ENCODE results near the gene MAGEC3. TPM values are rescaled to one million over a fixed set of nuclear protein-coding genes. Genes with fewer than 3 reads are reported as not detected.
"Not testable (repeated sequence)": the region's sequence is repeated elsewhere in the genome, so short reads cannot be mapped to it uniquely, and the experiment has no call there.

MAGEC3 gene
- not detected for total RNA-seq

- Mint-ChIP-seq H3K27me3 (no peaks in the 10 kb centered on the region), H3K4me1 (no peaks in the 10 kb centered on the region), H3K9me3 (ENCODE audit: low read depth) (peaks cover 2% of the 10 kb centered on the region), H3K27ac (no peak within 1 kb of the TSS), H3K36me3 (no peaks in the 10 kb centered on the region), H3K4me3 (no peak within 1 kb of the TSS)
- no peak for ATAC-seq
- CTCF ChIA-PET = no interaction called here
- DNase-seq = no peak
Measured at GRCh38 chrX:141838016-141838415, at the start of gene MAGEC3. MAGEC3 (plus strand) TSS chrX:141838316; CDS start chrX:141838316, 0 bp downstream.

- Mint-ChIP-seq H3K9me3 (ENCODE audit: low read depth) (no peaks in the 10 kb centered on the region), H3K4me3 (no peak overlapping the region), H3K27me3 (no peaks in the 10 kb centered on the region), H3K36me3 (no peaks in the 10 kb centered on the region), H3K27ac (no peak overlapping the region), H3K4me1 (no peaks in the 10 kb centered on the region)
- CTCF ChIA-PET = no interaction called here
- DNase-seq (no peak), ATAC-seq (no peak)
Measured at GRCh38 chrX:141791856-141792255, 46.3 kb upstream of the MAGEC3 start.

- CTCF ChIA-PET = no interaction called here
- no peak for DNase-seq
- Mint-ChIP-seq H3K27ac (no peak overlapping the region), H3K4me3 (no peak overlapping the region), H3K4me1 (no peaks in the 10 kb centered on the region), H3K36me3 (no peaks in the 10 kb centered on the region), H3K27me3 (no peaks in the 10 kb centered on the region), H3K9me3 (ENCODE audit: low read depth) (no peaks in the 10 kb centered on the region)
- no peak for ATAC-seq
Measured at GRCh38 chrX:141811438-141811837, 26.7 kb upstream of the MAGEC3 start.

GRCh38 chrX:141814213-141814857, 23.8 kb upstream of the MAGEC3 start:
- Mint-ChIP-seq H3K27ac (no peak overlapping the region), H3K27me3 (no peaks in the 10 kb centered on the region), H3K4me3 (no peak overlapping the region), H3K36me3 (no peaks in the 10 kb centered on the region), H3K9me3 (ENCODE audit: low read depth) (no peaks in the 10 kb centered on the region), H3K4me1 (no peaks in the 10 kb centered on the region)
- CTCF ChIA-PET = no interaction called here
- ATAC-seq (no peak), DNase-seq (no peak)

GRCh38 chrX:141815904-141816303, 22.2 kb upstream of the MAGEC3 start:
- H3K4me3 Mint-ChIP-seq = no peak overlapping the region
- CTCF ChIA-PET = no interaction called here
- H3K9me3 Mint-ChIP-seq (ENCODE audit: low read depth) = no peaks in the 10 kb centered on the region
- no peaks in the 10 kb centered on the region for H3K4me1 Mint-ChIP-seq
- DNase-seq = no peak
- no peak for ATAC-seq
- H3K36me3 Mint-ChIP-seq = no peaks in the 10 kb centered on the region
- H3K27me3 Mint-ChIP-seq = no peaks in the 10 kb centered on the region
- H3K27ac Mint-ChIP-seq = no peak overlapping the region

GRCh38 chrX:141832247-141832646, 5.9 kb upstream of the MAGEC3 start:
- Mint-ChIP-seq H3K4me1 (no peaks in the 10 kb centered on the region), H3K9me3 (ENCODE audit: low read depth) (no peaks in the 10 kb centered on the region), H3K36me3 (no peaks in the 10 kb centered on the region), H3K27ac (no peak overlapping the region), H3K4me3 (no peak overlapping the region), H3K27me3 (no peaks in the 10 kb centered on the region)
- CTCF ChIA-PET = no interaction called here
- ATAC-seq = no peak
- DNase-seq = no peak

- no peaks in the 10 kb centered on the region for H3K36me3 Mint-ChIP-seq
- DNase-seq = no peak
- no peak for ATAC-seq
Measured at GRCh38 chrX:141839856-141840255, 1.7 kb downstream of the MAGEC3 start.

GRCh38 chrX:141857479-141857878, 19.4 kb downstream of the MAGEC3 start:
- CTCF ChIA-PET = no interaction called here
- no peak for ATAC-seq
- H3K9me3 Mint-ChIP-seq (ENCODE audit: low read depth) = no peaks in the 10 kb centered on the region
- H3K4me3 Mint-ChIP-seq = no peak overlapping the region
- no peaks in the 10 kb centered on the region for H3K27me3 Mint-ChIP-seq
- no peaks in the 10 kb centered on the region for H3K4me1 Mint-ChIP-seq
- no peak overlapping the region for H3K27ac Mint-ChIP-seq
- no peak for DNase-seq
- H3K36me3 Mint-ChIP-seq = no peaks in the 10 kb centered on the region

More at GRCh38 chrX:141839856-141840255, 1.7 kb downstream of the MAGEC3 start:
- Mint-ChIP-seq H3K4me3 (no peak overlapping the region), H3K27ac (no peak overlapping the region), H3K9me3 (ENCODE audit: low read depth) (peaks cover 2% of the 10 kb centered on the region), H3K27me3 (no peaks in the 10 kb centered on the region), H3K4me1 (no peaks in the 10 kb centered on the region)
- CTCF ChIA-PET = interaction anchor here (0.5 kb wide), 1 partner anchor 1201 kb away, joined by 3 read pairs; no protein-coding TSS in a partner anchor

GRCh38 chrX:141879616-141880015, 41.5 kb downstream of the MAGEC3 start:
- Mint-ChIP-seq H3K27me3 (no peaks in the 10 kb centered on the region), H3K27ac (no peak overlapping the region), H3K36me3 (no peaks in the 10 kb centered on the region), H3K9me3 (ENCODE audit: low read depth) (no peaks in the 10 kb centered on the region), H3K4me1 (no peaks in the 10 kb centered on the region), H3K4me3 (no peak overlapping the region)
- CTCF ChIA-PET = no interaction called here
- DNase-seq (no peak), ATAC-seq (no peak)

- ATAC-seq; H3K4me3 Mint-ChIP-seq; DNase-seq; H3K9me3 Mint-ChIP-seq (ENCODE audit: low read depth); H3K27me3 Mint-ChIP-seq; H3K4me1 Mint-ChIP-seq; H3K27ac Mint-ChIP-seq; H3K36me3 Mint-ChIP-seq; CTCF ChIA-PET: not testable (repeated sequence)
Measured at GRCh38 chrX:141888811-141889210, 50.7 kb downstream of the MAGEC3 start.

- no peak overlapping the region for H3K27ac Mint-ChIP-seq
- CTCF ChIA-PET = no interaction called here
- ATAC-seq (no peak), DNase-seq (no peak)
- H3K27me3 Mint-ChIP-seq = no peaks in the 10 kb centered on the region
- no peaks in the 10 kb centered on the region for H3K4me1 Mint-ChIP-seq
- H3K36me3 Mint-ChIP-seq = no peaks in the 10 kb centered on the region
- no peak overlapping the region for H3K4me3 Mint-ChIP-seq
- peaks cover 3% of the 10 kb centered on the region for H3K9me3 Mint-ChIP-seq (ENCODE audit: low read depth)
Measured at GRCh38 chrX:141894733-141895132, 56.6 kb downstream of the MAGEC3 start.

GRCh38 chrX:141897690-141898089, 59.6 kb downstream of the MAGEC3 start:
- Mint-ChIP-seq H3K27ac (no peak overlapping the region), H3K9me3 (ENCODE audit: low read depth) (peaks cover 3% of the 10 kb centered on the region), H3K4me3 (no peak overlapping the region), H3K4me1 (no peaks in the 10 kb centered on the region), H3K36me3 (no peaks in the 10 kb centered on the region), H3K27me3 (no peaks in the 10 kb centered on the region)
- DNase-seq (no peak), ATAC-seq (no peak)
- CTCF ChIA-PET = no interaction called here

GRCh38 chrX:141902366-141902765, 64.2 kb downstream of the MAGEC3 start:
- no peak for ATAC-seq
- Mint-ChIP-seq H3K27me3 (no peaks in the 10 kb centered on the region), H3K27ac (no peak overlapping the region), H3K4me3 (no peak overlapping the region), H3K36me3 (no peaks in the 10 kb centered on the region), H3K4me1 (no peaks in the 10 kb centered on the region), H3K9me3 (ENCODE audit: low read depth) (no peaks in the 10 kb centered on the region)
- CTCF ChIA-PET = no interaction called here
- no peak for DNase-seq

- no peaks in the 10 kb centered on the region for H3K4me1 Mint-ChIP-seq
- no peak within 1 kb of the TSS for H3K4me3 Mint-ChIP-seq
- CTCF ChIA-PET = no interaction called here
- DNase-seq = no peak
- ATAC-seq = no peak
- H3K36me3 Mint-ChIP-seq = no peaks in the 10 kb centered on the region
- H3K27ac Mint-ChIP-seq = no peak within 1 kb of the TSS
- H3K27me3 Mint-ChIP-seq = no peaks in the 10 kb centered on the region
- H3K9me3 Mint-ChIP-seq (ENCODE audit: low read depth) = no peaks in the 10 kb centered on the region
Measured at GRCh38 chrX:141903400-141904155, 65.5 kb downstream of the MAGEC3 start, which contains the start of gene MAGEC1. MAGEC1 (plus strand) TSS chrX:141903894; CDS start chrX:141905073, 1,179 bp downstream.

Measured in activated CD8-positive, alpha-beta memory T cell treated with anti-CD3 and anti-CD28 coated beads, Interleukin-2, amount 10 ng/mL, durations not matched to agents 7 days and 5 days (primary cell).